GM23338 (cell line): ENCODE data around the gene ITGA1. TPM values are rescaled to one million over a fixed set of nuclear protein-coding genes. Genes with fewer than 3 reads are reported as not detected.

Source experiments
- ATAC-seq: fragments of 200-7000 bp; cut with Tn5 transposase; 3 replicates; pipeline ENCODE4 v1.9.1; 2020
- DNase-seq: peaks from one replicate; pipeline ENCODE4 v3.0.0-alpha.2; 2015; ENCODE audit warnings: low spot score
- H2AFZ ChIP-seq: fragments of 200-600 bp; sonication (generic); 2 replicates; pipeline ENCODE4 v1.8.0; 2016; ENCODE audit warnings: antibody characterized with exemption, mild to moderate bottlenecking, moderate library complexity
- H3F3A ChIP-seq: fragments of 200-600 bp; sonication (generic); replicated peaks from 2 replicates; pipeline ENCODE4 v1.8.0; 2017; ENCODE audit warnings: antibody characterized with exemption, mixed run types, low read depth
- H3K27ac ChIP-seq: fragments of 200-600 bp; sonication (generic); 2 replicates; pipeline ENCODE4 v1.6.1; 2016; ENCODE audit warnings: low read depth
- H3K27me3 ChIP-seq: fragments of 200-600 bp; sonication (generic); 2 replicates; pipeline ENCODE4 v1.8.0; 2016; ENCODE audit warnings: mild to moderate bottlenecking, mixed run types, moderate library complexity; ENCODE audit not compliant: insufficient read depth
- H3K36me3 ChIP-seq: fragments of 200-600 bp; sonication (generic); 2 replicates; pipeline ENCODE4 v1.8.0; 2016; ENCODE audit warnings: mild to moderate bottlenecking; ENCODE audit not compliant: insufficient read depth
- H3K4me1 ChIP-seq: fragments of 200-600 bp; sonication (generic); 2 replicates; pipeline ENCODE4 v1.8.0; 2016; ENCODE audit warnings: mild to moderate bottlenecking, moderate library complexity; ENCODE audit not compliant: insufficient read depth
- H3K4me2 ChIP-seq: fragments of 200-600 bp; sonication (generic); 2 replicates; pipeline ENCODE4 v1.7.1; 2017; ENCODE audit warnings: mixed run types
- H3K4me3 ChIP-seq: fragments of 200-600 bp; sonication (generic); 2 replicates; pipeline ENCODE4 v1.6.1; 2016; ENCODE audit warnings: mixed run types
- H3K79me2 ChIP-seq: fragments of 200-600 bp; sonication (generic); replicated peaks from 2 replicates; pipeline ENCODE4 v1.8.0; 2017; ENCODE audit warnings: mild to moderate bottlenecking; ENCODE audit not compliant: insufficient read depth
- H3K9me2 ChIP-seq: fragments of 200-600 bp; sonication (generic); 2 replicates; pipeline ENCODE4 v1.8.0; 2017; ENCODE audit not compliant: insufficient read depth
- H4K20me1 ChIP-seq: fragments of 200-600 bp; sonication (generic); replicated peaks from 2 replicates; pipeline ENCODE4 v1.8.0; 2017; ENCODE audit warnings: mild to moderate bottlenecking; ENCODE audit not compliant: insufficient read depth
- H3K27ac Mint-ChIP-seq: 2 replicates; pipeline ENCODE4 v1.8.0; 2020; ENCODE audit warnings: inconsistent platforms, mild to moderate bottlenecking, moderate library complexity, mixed read lengths
- H3K27me3 Mint-ChIP-seq: 3 replicates; pipeline ENCODE4 v1.8.0; 2022; ENCODE audit warnings: low read depth, mild to moderate bottlenecking, moderate library complexity, mixed read lengths, inconsistent platforms; ENCODE audit not compliant: insufficient read depth, poor library complexity
- H3K36me3 Mint-ChIP-seq: 3 replicates; pipeline ENCODE4 v1.8.0; 2021; ENCODE audit warnings: low read depth, mild to moderate bottlenecking, inconsistent platforms, moderate library complexity, mixed read lengths
- H3K4me1 Mint-ChIP-seq: 3 replicates; pipeline ENCODE4 v1.8.0; 2020; ENCODE audit warnings: mild to moderate bottlenecking, inconsistent platforms, mixed read lengths
- H3K4me3 Mint-ChIP-seq: 3 replicates; pipeline ENCODE4 v1.8.0; 2021; ENCODE audit warnings: moderate library complexity, mild to moderate bottlenecking, inconsistent platforms, mixed read lengths
- H3K9me3 Mint-ChIP-seq: 3 replicates; pipeline ENCODE4 v1.8.0; 2020; ENCODE audit warnings: moderate library complexity, mild to moderate bottlenecking, inconsistent platforms, mixed read lengths
- CREB1 ChIP-seq: fragments of 250-450 bp; sonication (Bioruptor Pico); IDR thresholded peaks from 2 replicates; pipeline ENCODE4 v1.5.0; 2020; ENCODE audit warnings: low read depth, mild to moderate bottlenecking, moderate library complexity
- CTCF ChIP-seq, 2 experiments: fragments of 200-600 bp in 1 of 2; sonication (generic) in 1 of 2; conservative IDR thresholded peaks; 2 replicates each; pipeline versions ENCODE4 v1.5.1 to v1.6.1; 2016 to 2017; ENCODE audit warnings: antibody characterized with exemption in 2 of 2, low read depth in 2 of 2, mild to moderate bottlenecking in 2 of 2, moderate library complexity in 1 of 2
- ETS1 ChIP-seq: IDR thresholded peaks from 2 replicates; pipeline ENCODE4 v1.6.1; 2016; ENCODE audit warnings: antibody characterized with exemption
- EZH2 ChIP-seq: fragments of 200-600 bp; sonication (generic); IDR thresholded peaks from one replicate; pipeline ENCODE4 v1.8.0; 2017; ENCODE audit warnings: antibody characterized with exemption, mild to moderate bottlenecking, low read depth; ENCODE audit not compliant: unreplicated experiment
- EZH2phosphoT487 ChIP-seq: fragments of 200-600 bp; sonication (generic); IDR thresholded peaks from one replicate; pipeline ENCODE4 v1.8.1; 2018; ENCODE audit warnings: antibody characterized with exemption; ENCODE audit not compliant: unreplicated experiment
- JUNB ChIP-seq: IDR thresholded peaks from one replicate; pipeline ENCODE4 v1.6.1; 2016; ENCODE audit warnings: antibody characterized with exemption; ENCODE audit not compliant: unreplicated experiment
- NANOG ChIP-seq: IDR thresholded peaks from 2 replicates; pipeline ENCODE4 v1.6.1; 2016; ENCODE audit warnings: antibody characterized with exemption, borderline replicate concordance
- POLR2AphosphoS5 ChIP-seq: IDR thresholded peaks from 2 replicates; pipeline ENCODE4 v1.6.1; 2016; ENCODE audit warnings: antibody characterized with exemption, low read depth
- REST ChIP-seq: IDR thresholded peaks from one replicate; pipeline ENCODE4 v1.6.1; 2018; ENCODE audit warnings: antibody characterized with exemption; ENCODE audit not compliant: unreplicated experiment
- STAT1 ChIP-seq: IDR thresholded peaks from one replicate; pipeline ENCODE4 v1.6.1; 2016; ENCODE audit warnings: antibody characterized with exemption; ENCODE audit not compliant: unreplicated experiment
- ZNF114 ChIP-seq: fragments of 250-450 bp; sonication (Bioruptor Pico); IDR thresholded peaks from 2 replicates; pipeline ENCODE4 v1.5.0; 2020; ENCODE audit warnings: mild to moderate bottlenecking, moderate library complexity
- ZNF331 ChIP-seq: fragments of 250-450 bp; sonication (Bioruptor Pico); IDR thresholded peaks from 2 replicates; pipeline ENCODE4 v1.5.0; 2020; ENCODE audit warnings: low read depth, mild to moderate bottlenecking, moderate library complexity
- ZNF462 ChIP-seq: fragments of 250-450 bp; sonication (Bioruptor Pico); IDR thresholded peaks from 2 replicates; pipeline ENCODE4 v1.5.0; 2020; ENCODE audit warnings: mild to moderate bottlenecking, moderate library complexity
- polyA plus RNA-seq: library from polyadenylated mRNA; unstranded; fragments of >200 nt; fragmentation: Nextera tagmentation; extraction: Ambion mirVana; gene quantifications from 2 replicates; pipeline ENCODE4 v1.2.1, GENCODE V29; 2016
- total RNA-seq: library from RNA; depleted of rRNA; stranded (reverse); fragments of >200 nt; shearing (Covaris generic); gene quantifications from 2 replicates; pipeline ENCODE4 v1.2.3, GENCODE V29; 2014

Gene ITGA1
- total and polyA plus RNA-seq, 2 experiments from 2014 or later: 1.8 to 4.9 TPM

GRCh38 chr5:52769061-52769460 lies 18.7 kb upstream of the ITGA1 start:
- Histone ChIP-seq H3F3A (no peaks in the 10 kb centered on the region), H3K4me2 (no peak overlapping the region), H3K4me3 (no peak overlapping the region), H2AFZ (no peak overlapping the region), H3K79me2 (no peaks in the 10 kb centered on the region), H3K27ac (no peak overlapping the region), H3K4me1 (0 out of 2 replicates have a peak, but pooled peaks cover 3% of the 10 kb centered on the region), H3K36me3 (no peaks in the 10 kb centered on the region), H3K9me2 (no peaks in the 10 kb centered on the region), H3K27me3 (no peaks in the 10 kb centered on the region), H4K20me1 (no peaks in the 10 kb centered on the region)
- Mint-ChIP-seq H3K36me3 (no peaks in the 10 kb centered on the region), H3K4me3 (no peak overlapping the region), H3K4me1 (peaks cover 5% of the 10 kb centered on the region), H3K9me3 (no peaks in the 10 kb centered on the region), H3K27me3 (no peaks in the 10 kb centered on the region), H3K27ac (no peak overlapping the region)
- no peak for TF ChIP-seq CREB1 (CRISPR knock-in tag)
- TF ChIP-seq ZNF114 (CRISPR knock-in tag): no peak
- TF ChIP-seq ZNF331 (CRISPR knock-in tag): no peak
- TF ChIP-seq NANOG: no peak
- no peak for TF ChIP-seq EZH2
- TF ChIP-seq ZNF462 (CRISPR knock-in tag): no peak
- no peak for TF ChIP-seq CTCF (conservative IDR thresholded peaks at IDR 0.05; ENCODE audit: low read depth in 2 of 2)
- no peak for TF ChIP-seq JUNB
- no peak for TF ChIP-seq EZH2phosphoT487
- TF ChIP-seq STAT1: no peak
- no peak for TF ChIP-seq ETS1
- TF ChIP-seq POLR2AphosphoS5: no peak
- no peak for TF ChIP-seq REST
- DNase-seq (no peak), ATAC-seq (no peak)
